AG04450 (cell line): ENCODE data around the gene SHISA6. TPM values are rescaled to one million over a fixed set of nuclear protein-coding genes. Genes with fewer than 3 reads are reported as not detected.

Experiments
- CTCF ChIA-PET: fragments of 300-600, 350-600 bp; formaldehyde crosslinking; extraction: SDS; loops from one replicate; lab custom pipeline; 2022; ENCODE audit warnings: antibody characterized with exemption, inconsistent platforms; lab: Charles Lee
- POLR2A ChIA-PET: fragments of 350-600 bp; formaldehyde crosslinking; extraction: SDS; loops from one replicate; lab custom pipeline; 2021; ENCODE audit warnings: antibody characterized with exemption, inconsistent platforms; lab: Yijun Ruan, JAX
- DNase-seq: peaks from one replicate; pipeline ENCODE4 v3.0.0-alpha.2; 2011; ENCODE audit warnings: low read depth, low spot score
- H3K27ac ChIP-seq: one replicate; pipeline ENCODE4 v1.5.1; 2012; ENCODE audit warnings: low read depth, low read length, control low read depth
- H3K27me3 ChIP-seq: one replicate; pipeline ENCODE4 v1.6.0; 2012; ENCODE audit warnings: low read length; ENCODE audit not compliant: control insufficient read depth, insufficient read depth
- H3K4me3 ChIP-seq: 2 replicates; pipeline ENCODE4 v1.5.1; 2011; ENCODE audit warnings: mild to moderate bottlenecking, low read depth, low read length, control low read depth
- H3K9me3 ChIP-seq: 2 replicates; pipeline ENCODE4 v1.5.1; 2012; ENCODE audit warnings: low read length; ENCODE audit not compliant: control insufficient read depth, insufficient read depth
- CTCF ChIP-seq: IDR thresholded peaks from 2 replicates; pipeline ENCODE4 v1.5.1; 2011; ENCODE audit warnings: low read depth, low read length, control low read depth, inconsistent platforms
- polyA plus RNA-seq: library from polyadenylated mRNA; depleted of rRNA; stranded (reverse); fragments of >200 nt; gene quantifications from 2 replicates; pipeline ENCODE4 v1.2.3, GENCODE V29; 2011

Gene SHISA6
- polyA plus RNA-seq, 1 experiment = not detected

GRCh38 chr17:11485336-11486100 lies 244.5 kb downstream of the SHISA6 start:
- no peak for DNase-seq
- no peaks in the 10 kb centered on the region for H3K27me3 ChIP-seq
- no peak for TF ChIP-seq CTCF
- ChIA-PET POLR2A (no interaction called here), CTCF (no interaction called here)
- no peak overlapping the region for H3K4me3 ChIP-seq
- no peak overlapping the region for H3K27ac ChIP-seq
- H3K9me3 ChIP-seq = peaks cover 39% of the 10 kb centered on the region

DNA sequence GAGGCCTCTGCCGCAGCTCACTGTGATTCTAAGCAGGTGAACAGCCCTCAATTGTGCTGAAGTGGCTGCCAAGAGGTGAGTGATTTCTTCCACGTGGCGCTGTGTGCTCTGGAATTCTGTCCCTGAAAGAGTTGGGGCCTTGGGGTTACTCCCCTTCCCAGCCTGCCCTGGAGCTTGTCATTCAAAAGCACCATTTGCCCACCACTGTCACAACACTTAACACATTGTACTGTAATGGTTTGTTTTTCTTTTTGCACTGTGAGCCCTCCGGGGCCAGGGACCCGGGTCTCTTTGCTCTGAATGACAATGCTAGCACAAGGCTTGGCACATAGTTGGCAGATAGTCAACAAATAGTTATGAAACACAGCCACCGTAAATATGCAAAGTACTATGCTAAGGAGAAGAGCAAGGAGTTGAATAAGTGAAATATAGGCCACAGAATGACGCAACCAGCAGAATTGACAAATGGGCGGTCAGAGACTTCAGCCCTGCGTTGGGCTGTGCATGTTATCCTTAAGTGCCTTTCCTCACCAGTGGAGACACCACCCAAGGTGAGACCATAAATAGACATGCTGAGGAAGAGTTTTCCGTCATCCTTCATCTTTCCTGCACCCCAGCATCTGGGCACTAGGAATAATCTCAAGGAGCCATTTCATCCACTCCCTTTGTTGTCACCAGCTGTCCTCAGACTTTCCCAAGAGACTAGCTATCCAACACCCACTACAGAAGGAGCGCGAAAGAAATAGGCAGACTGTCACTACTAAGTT lies 245.3 kb downstream of the SHISA6 start:
- Histone ChIP-seq H3K4me3 (no peak overlapping the region), H3K27ac (no peak overlapping the region), H3K27me3 (no peaks in the 10 kb centered on the region), H3K9me3 (peaks cover 41% of the 10 kb centered on the region)
- DNase-seq = no peak
- POLR2A ChIA-PET = no interaction called here
- CTCF ChIA-PET = no interaction called here
- no peak for TF ChIP-seq CTCF

GRCh38 chr17:11486868-11487310 lies 245.9 kb downstream of the SHISA6 start:
- POLR2A ChIA-PET = no interaction called here
- Histone ChIP-seq H3K9me3 (peaks cover 43% of the 10 kb centered on the region), H3K4me3 (no peak overlapping the region), H3K27me3 (no peaks in the 10 kb centered on the region), H3K27ac (no peak overlapping the region)
- no peak for TF ChIP-seq CTCF
- CTCF ChIA-PET = no interaction called here
- no peak for DNase-seq

- H3K4me3 ChIP-seq = no peak overlapping the region
- H3K27ac ChIP-seq = no peak overlapping the region
- ChIA-PET POLR2A (no interaction called here), CTCF (no interaction called here)
- H3K9me3 ChIP-seq = peaks cover 44% of the 10 kb centered on the region
- no peaks in the 10 kb centered on the region for H3K27me3 ChIP-seq
- no peak for DNase-seq
- no peak for TF ChIP-seq CTCF
Observed at GRCh38 chr17:11487469-11487868, 246.5 kb downstream of the SHISA6 start.

GRCh38 chr17:11488407-11488806 lies 247.4 kb downstream of the SHISA6 start:
- DNase-seq = no peak
- Histone ChIP-seq H3K27me3 (no peaks in the 10 kb centered on the region), H3K4me3 (no peak overlapping the region), H3K27ac (no peak overlapping the region), H3K9me3 (peaks cover 53% of the 10 kb centered on the region)
- TF ChIP-seq CTCF = no peak
- CTCF ChIA-PET = no interaction called here
- POLR2A ChIA-PET = no interaction called here
